Left ventricle myocardium inferior (tissue), 1 donor: ENCODE measurements around the gene OTUD3. TPM values are rescaled to one million over a fixed set of nuclear protein-coding genes. Genes with fewer than 3 reads are reported as not detected.
"Not testable (repeated sequence)": the region's sequence is repeated elsewhere in the genome, so short reads cannot be mapped to it uniquely, and the experiment has no call there.

Source experiments
- DNase-seq: peaks from one replicate; pipeline ENCODE4 v3.0.0-alpha.2; 2020
- H3K27ac ChIP-seq: fragments of 200-600 bp; replicated peaks from 2 replicates; pipeline ENCODE4 v1.8.0; 2021
- H3K27me3 ChIP-seq: fragments of 200-600 bp; 2 replicates; pipeline ENCODE4 v1.8.0; 2021; ENCODE audit warnings: low read depth
- H3K36me3 ChIP-seq: fragments of 200-600 bp; 2 replicates; pipeline ENCODE4 v1.8.0; 2021
- H3K4me1 ChIP-seq: fragments of 200-600 bp; 2 replicates; pipeline ENCODE4 v1.8.0; 2021
- H3K4me3 ChIP-seq: fragments of 200-600 bp; 2 replicates; pipeline ENCODE4 v1.8.0; 2021; ENCODE audit warnings: mild to moderate bottlenecking, moderate library complexity
- H3K9me3 ChIP-seq: fragments of 200-600 bp; replicated peaks from 2 replicates; pipeline ENCODE4 v1.8.0; 2021
- intact Hi-C: fragments of 100-400 bp; cut with micrococcal nuclease; formaldehyde crosslinking; loops from one replicate; pipeline ENCODE4 v1.11.0; 2022
- total RNA-seq: library from RNA; stranded (reverse); fragmentation: NEBNext Ultra II Directional; extraction: Animal tissue kit (Norgen Biotek cat#: 25700); gene quantifications from one replicate; pipeline ENCODE4 v1.2.1, GENCODE V29; 2021
- TF ChIP-seq, protein P1 (sequence below): fragments of 200-600 bp; IDR thresholded peaks from 2 replicates; pipeline ENCODE4 v1.8.0; 2021; ENCODE audit warnings: antibody characterized with exemption, mild to moderate bottlenecking, borderline replicate concordance
- donor health status: DM: no; HTN: yes; CAD: no; lungs with severe emphysema.

OTUD3 gene
- total RNA-seq, 1 donor from 2014 or later: 5.0 TPM

DNA sequence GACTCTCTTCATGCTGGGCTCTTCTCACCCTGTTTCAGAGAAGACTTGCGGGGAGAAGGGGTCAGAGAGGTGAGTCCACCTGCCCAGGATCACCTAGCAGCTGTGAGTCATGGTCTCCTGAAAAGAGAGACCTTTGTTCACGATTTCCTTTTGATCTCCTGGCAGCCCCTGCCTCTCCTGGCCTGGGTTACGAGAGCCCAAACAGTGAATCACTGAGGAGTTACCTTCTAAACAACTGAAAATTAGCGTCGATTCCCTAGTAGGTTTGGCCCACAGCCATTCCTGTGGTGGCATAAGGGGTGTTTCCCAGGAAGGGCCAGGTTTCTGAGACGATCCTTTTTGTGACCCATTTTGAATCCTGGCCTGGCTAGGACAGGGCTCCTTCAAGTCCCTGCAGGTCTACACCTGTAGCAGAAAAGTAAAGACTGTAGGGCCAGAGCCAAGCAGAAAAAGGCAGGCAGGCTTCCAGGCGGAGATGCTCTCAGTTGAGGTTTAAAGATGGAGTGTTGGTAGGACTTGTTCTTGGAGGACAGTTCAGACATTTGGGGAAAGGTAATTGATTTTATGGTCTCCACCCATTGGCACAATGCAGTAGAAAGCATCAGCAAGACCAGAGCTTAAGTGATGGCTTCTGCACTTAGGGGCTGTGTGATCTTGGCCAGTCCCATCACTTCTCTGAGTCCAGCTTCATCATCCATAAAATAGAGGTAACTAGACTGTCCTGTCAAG is 43.3 kb downstream of the OTUD3 start:
- TF ChIP-seq, protein P1, sequence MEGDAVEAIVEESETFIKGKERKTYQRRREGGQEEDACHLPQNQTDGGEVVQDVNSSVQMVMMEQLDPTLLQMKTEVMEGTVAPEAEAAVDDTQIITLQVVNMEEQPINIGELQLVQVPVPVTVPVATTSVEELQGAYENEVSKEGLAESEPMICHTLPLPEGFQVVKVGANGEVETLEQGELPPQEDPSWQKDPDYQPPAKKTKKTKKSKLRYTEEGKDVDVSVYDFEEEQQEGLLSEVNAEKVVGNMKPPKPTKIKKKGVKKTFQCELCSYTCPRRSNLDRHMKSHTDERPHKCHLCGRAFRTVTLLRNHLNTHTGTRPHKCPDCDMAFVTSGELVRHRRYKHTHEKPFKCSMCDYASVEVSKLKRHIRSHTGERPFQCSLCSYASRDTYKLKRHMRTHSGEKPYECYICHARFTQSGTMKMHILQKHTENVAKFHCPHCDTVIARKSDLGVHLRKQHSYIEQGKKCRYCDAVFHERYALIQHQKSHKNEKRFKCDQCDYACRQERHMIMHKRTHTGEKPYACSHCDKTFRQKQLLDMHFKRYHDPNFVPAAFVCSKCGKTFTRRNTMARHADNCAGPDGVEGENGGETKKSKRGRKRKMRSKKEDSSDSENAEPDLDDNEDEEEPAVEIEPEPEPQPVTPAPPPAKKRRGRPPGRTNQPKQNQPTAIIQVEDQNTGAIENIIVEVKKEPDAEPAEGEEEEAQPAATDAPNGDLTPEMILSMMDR: no peak
- Histone ChIP-seq H3K9me3 (peaks cover 2% of the 10 kb centered on the region), H3K36me3 (no peaks in the 10 kb centered on the region), H3K27me3 (peaks cover 26% of the 10 kb centered on the region), H3K4me3 (no peak overlapping the region), H3K4me1 (no peaks in the 10 kb centered on the region), H3K27ac (no peak overlapping the region)
- DNase-seq: no peak
- intact Hi-C loops: no loop called here

DNA sequence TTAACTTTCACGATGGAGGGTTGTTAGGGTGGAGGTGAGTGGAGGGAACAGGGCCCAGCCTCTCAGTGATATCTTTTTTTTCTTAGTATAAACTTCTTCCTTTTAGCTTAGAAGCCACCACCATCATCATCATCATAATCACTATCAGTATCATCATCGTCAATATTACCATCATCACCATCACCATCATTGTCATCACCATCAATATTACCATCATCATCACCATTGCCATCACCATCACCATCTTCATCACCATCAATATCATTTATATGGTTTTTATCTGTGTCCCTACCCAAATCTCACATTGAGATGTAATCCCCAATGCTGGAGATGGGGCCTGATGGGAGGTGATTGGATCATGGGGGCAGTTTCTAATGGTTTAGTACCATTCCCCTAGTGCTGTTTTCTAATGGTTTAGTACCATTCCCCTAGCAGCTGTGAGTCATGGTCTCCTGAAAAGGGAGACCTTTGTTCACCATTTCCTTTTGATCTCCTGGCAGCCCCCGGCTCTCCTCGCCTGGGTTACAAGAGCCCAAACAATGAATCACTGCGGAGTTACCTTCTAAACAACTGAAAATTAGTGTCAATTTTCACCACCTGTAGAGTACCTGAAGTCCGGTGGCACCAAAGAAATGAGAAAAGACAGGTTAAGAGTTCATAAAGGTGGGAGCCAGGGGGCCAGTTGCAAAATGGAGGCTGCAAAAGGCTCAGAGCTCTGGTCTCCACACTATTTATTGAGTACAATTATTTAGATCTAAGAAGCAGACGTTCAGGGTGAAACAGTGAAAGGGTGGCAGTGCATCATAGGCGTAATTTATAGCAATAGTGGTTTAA is 44.3 kb downstream of the OTUD3 start:
- no peak overlapping the region for H3K4me3 ChIP-seq
- no peak for DNase-seq
- peaks cover 26% of the 10 kb centered on the region for H3K27me3 ChIP-seq
- TF ChIP-seq, protein P1: no peak
- intact Hi-C loops: no loop called here
- no peaks in the 10 kb centered on the region for H3K4me1 ChIP-seq
- H3K27ac ChIP-seq: no peak overlapping the region
- peaks cover 12% of the 10 kb centered on the region for H3K9me3 ChIP-seq
- no peaks in the 10 kb centered on the region for H3K36me3 ChIP-seq

DNA sequence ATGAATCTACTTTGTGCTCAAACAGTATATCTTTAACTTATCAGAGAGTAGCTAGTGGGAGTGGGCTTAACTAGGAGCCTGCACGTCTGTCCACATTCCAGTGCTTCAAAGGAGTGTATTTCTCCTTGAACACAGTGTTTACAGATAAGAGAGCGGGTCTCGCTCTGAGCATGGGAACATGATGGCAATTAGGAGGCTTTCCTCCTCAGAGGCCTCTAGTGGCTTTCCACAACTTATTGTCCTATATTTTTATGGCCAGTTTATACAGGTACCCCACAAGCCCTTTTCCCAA is 44.9 kb downstream of the OTUD3 start:
- H3K27ac ChIP-seq, H3K4me3 ChIP-seq, intact Hi-C loops, H3K4me1 ChIP-seq, H3K36me3 ChIP-seq, DNase-seq: not testable (repeated sequence)
- H3K27me3 ChIP-seq: peaks cover 23% of the 10 kb centered on the region
- peaks cover 18% of the 10 kb centered on the region for H3K9me3 ChIP-seq

DNA sequence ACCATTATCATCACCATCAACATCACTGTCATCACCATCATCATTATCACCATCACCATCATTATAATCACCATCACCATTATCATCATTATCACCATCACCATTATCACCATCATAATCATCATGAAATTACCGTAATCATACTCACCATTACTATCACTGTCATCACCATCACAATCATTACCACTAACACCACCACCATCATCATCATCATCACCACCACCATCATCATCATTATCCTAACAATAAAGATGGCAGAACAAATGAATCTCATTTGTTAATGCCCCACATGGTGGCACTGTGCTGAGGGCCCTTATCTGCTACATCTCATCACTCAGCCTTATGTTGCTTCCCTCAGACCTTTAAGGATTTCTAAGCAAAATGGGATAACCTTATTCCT is 50.7 kb downstream of the OTUD3 start:
- Histone ChIP-seq H3K9me3 (peaks cover 31% of the 10 kb centered on the region), H3K4me1 (no peaks in the 10 kb centered on the region), H3K36me3 (no peaks in the 10 kb centered on the region), H3K27ac (no peak overlapping the region), H3K4me3 (no peak overlapping the region), H3K27me3 (no peaks in the 10 kb centered on the region)
- DNase-seq: no peak
- TF ChIP-seq, protein P1: no peak
- intact Hi-C loops: no loop called here

DNA sequence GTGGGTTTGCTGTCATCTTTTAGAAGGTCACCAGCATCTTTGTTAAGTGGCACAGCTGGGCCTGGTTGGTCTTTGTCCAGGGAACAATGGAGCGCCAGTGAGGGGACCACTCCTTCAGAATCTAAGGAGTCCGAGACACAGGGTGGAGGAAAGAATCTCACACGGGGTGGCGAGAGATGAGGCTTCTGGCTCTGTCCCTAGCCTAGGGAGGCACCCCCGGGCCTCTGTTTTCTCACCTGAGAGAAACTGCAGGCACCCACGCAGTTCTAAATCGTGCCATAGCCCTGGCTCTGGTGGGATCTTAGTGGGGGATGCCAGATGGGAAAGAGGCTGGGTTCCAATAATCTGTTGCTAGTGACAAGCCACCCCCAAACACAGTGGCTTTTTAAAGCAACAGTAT is 52.1 kb downstream of the OTUD3 start:
- intact Hi-C loops: no loop called here

More for the DNA sequence above, 52.1 kb downstream of the OTUD3 start:
- Histone ChIP-seq H3K27ac (no peak overlapping the region), H3K4me1 (no peaks in the 10 kb centered on the region), H3K36me3 (no peaks in the 10 kb centered on the region), H3K4me3 (no peak overlapping the region), H3K27me3 (no peaks in the 10 kb centered on the region), H3K9me3 (peaks cover 31% of the 10 kb centered on the region)
- TF ChIP-seq, protein P1: no peak
- no peak for DNase-seq
